ACC112 (cell line): ENCODE results near the gene NSF.
"Not testable (repeated sequence)": the region's sequence is repeated elsewhere in the genome, so short reads cannot be mapped to it uniquely, and the experiment has no call there.

Experiments used
- H2AFZ ChIP-seq: fragments of 200-600 bp; sonication (generic); one replicate; pipeline ENCODE4 v1.6.0; 2017; ENCODE audit warnings: antibody characterized with exemption, low read length; ENCODE audit not compliant: unreplicated experiment
- H3K27ac ChIP-seq: fragments of 200-600 bp; sonication (generic); 2 replicates; pipeline ENCODE4 v1.5.1; 2014; ENCODE audit warnings: low read depth, mild to moderate bottlenecking, antibody characterized with exemption, low read length, moderate library complexity
- H3K27me3 ChIP-seq: fragments of 200-600 bp; sonication (generic); 2 replicates; pipeline ENCODE4 v1.6.1; 2014; ENCODE audit warnings: mild to moderate bottlenecking, antibody characterized with exemption, low read length, moderate library complexity, mixed read lengths; ENCODE audit not compliant: insufficient read depth
- H3K36me3 ChIP-seq: fragments of 200-600 bp; sonication (generic); 2 replicates; pipeline ENCODE4 v1.6.1; 2016; ENCODE audit warnings: mild to moderate bottlenecking, antibody characterized with exemption, low read length, moderate library complexity, mixed read lengths; ENCODE audit not compliant: insufficient read depth
- H3K4me1 ChIP-seq: fragments of 200-600 bp; sonication (generic); one replicate; pipeline ENCODE4 v1.6.1; 2016; ENCODE audit warnings: low read length, mixed read lengths; ENCODE audit not compliant: insufficient read depth, unreplicated experiment, control insufficient read depth
- H3K4me3 ChIP-seq: fragments of 200-600 bp; sonication (generic); 2 replicates; pipeline ENCODE4 v1.5.1; 2014; ENCODE audit warnings: mild to moderate bottlenecking, low read depth, low read length
- H3K79me2 ChIP-seq: fragments of 200-600 bp; sonication (generic); one replicate; pipeline ENCODE4 v1.6.0; 2016; ENCODE audit warnings: low read length; ENCODE audit not compliant: control insufficient read depth, unreplicated experiment, insufficient read depth

The NSF gene

DNA sequence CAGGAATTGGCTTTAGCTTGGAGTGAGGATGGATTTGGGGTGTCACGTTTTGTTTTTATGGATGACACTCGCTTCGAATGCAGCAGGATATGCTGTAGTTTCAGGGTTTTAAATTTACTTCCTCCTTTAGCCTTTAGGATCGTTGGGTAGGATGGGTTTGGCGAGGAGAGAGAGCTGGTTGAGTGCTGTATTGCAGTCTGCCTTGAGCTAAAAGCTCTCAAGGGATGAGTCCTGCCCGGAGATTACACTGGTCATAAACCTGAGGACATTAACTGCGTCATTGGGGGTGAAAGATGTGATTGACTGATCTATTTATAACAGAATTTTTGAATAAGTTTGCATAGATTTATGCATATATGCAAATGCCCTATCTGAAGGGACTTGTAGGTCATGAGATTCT lies 863 bp downstream of the NSF start:
- H3K79me2 ChIP-seq, H3K36me3 ChIP-seq, H2AFZ ChIP-seq, H3K27me3 ChIP-seq, H3K4me3 ChIP-seq, H3K27ac ChIP-seq, H3K4me1 ChIP-seq: not testable (repeated sequence)

DNA sequence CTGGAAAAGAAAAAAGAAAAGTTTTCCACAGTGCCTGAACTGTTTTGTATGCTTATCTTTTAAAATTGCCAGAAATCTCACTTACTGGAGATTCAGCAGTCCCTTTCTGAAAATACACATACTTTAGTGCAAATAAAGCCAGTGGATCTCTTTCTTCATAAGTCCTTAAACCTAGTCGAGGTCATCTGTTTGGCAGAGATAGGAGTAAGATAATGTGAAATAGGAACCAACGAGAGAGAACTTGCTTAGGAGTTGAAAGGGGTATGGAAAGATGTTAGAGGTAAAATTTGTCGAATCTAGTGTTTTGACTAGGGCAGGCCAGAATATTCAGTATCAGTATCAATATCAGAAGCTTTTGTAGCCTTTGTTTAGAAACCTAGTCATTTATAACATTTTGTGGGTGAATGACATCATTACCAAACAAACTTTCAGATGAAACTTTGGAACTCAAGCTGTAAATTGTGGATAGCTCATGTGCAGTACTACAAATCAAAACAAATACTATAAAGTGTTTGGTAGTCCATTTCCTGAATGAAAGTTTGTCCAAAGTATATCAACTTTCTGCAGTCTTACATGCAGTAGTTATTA lies 8.0 kb downstream of the NSF start:
- H2AFZ ChIP-seq, H3K27me3 ChIP-seq, H3K79me2 ChIP-seq, H3K36me3 ChIP-seq, H3K4me3 ChIP-seq, H3K4me1 ChIP-seq, H3K27ac ChIP-seq: not testable (repeated sequence)

DNA sequence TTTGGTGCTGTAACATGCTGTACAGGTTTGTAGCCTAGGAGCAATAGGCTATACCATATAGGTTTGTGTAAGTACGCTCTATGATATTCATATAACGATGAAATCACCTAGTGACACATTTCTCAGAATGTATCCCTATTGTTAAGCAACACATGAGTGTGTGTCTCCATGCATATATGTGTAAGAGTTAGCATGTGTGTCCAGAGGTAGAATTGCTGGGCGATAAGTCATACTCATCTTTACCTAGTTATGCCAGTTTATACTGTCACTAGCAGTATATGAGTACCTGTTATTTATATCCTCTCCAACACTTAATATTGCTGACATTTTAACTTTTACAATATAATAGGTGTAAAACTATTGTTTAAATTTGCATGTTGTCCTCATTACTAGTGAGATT lies 10.3 kb downstream of the NSF start:
- H3K4me1 ChIP-seq, H2AFZ ChIP-seq, H3K79me2 ChIP-seq, H3K36me3 ChIP-seq, H3K27me3 ChIP-seq, H3K4me3 ChIP-seq, H3K27ac ChIP-seq: not testable (repeated sequence)

DNA sequence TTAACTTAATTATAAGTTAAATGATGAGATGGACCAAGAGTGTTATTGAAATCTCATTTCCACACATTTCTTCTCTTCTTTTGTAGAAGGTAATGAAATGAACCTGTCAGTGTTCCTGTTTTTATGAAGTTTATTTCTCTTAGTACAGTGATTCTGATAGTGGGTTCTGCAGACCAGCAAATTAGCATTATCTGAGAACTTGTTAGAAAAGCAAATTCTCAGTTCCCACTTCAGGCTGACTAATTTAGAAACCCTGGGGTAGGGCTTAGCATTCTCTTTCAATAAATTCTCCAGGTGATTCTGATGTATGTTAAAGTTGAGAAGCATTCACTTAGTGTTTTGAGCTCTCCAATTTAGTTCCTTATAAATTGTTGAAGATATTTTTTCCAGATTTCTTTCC lies 12.7 kb downstream of the NSF start:
- H3K36me3 ChIP-seq, H3K27ac ChIP-seq, H3K27me3 ChIP-seq, H3K4me3 ChIP-seq, H3K79me2 ChIP-seq, H3K4me1 ChIP-seq, H2AFZ ChIP-seq: not testable (repeated sequence)

DNA sequence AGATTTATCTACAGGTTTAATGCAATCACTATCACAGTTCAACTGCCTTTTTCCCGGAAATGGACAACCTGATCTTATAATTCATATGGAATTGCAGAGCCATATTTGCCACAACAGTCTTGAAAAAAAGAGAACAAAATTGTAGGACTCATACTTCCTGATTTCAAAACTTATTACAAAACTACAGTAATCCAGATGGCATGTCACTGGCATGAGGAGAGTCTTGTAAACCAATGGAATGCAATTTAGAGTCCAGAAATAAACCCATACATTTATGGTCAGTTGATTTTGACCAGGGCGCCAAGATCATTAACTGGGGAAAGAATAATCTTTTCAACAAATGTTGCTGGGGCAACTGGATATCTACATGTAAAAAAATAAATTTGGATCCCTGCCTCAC lies 20.8 kb downstream of the NSF start:
- H3K27ac ChIP-seq, H2AFZ ChIP-seq, H3K79me2 ChIP-seq, H3K36me3 ChIP-seq, H3K27me3 ChIP-seq, H3K4me3 ChIP-seq, H3K4me1 ChIP-seq: not testable (repeated sequence)

DNA sequence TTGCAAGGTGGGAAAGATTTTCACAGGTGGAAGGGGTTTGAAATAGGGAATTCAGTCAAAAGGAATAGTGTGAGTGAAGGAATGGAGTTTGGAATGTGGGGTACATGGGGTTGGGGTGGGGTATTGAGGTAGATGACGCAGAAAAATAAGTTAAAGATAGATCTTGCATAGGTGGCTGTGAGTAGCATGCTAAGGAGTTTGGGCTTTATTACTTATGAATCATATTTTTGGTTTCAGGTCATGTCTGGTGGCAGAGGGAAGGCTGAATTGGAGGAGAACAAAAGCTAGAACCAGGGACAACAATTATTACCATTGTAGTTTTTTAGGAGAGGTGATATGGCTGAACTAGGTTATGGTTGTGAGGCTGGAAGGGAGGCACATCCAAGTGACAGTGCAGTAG lies 23.4 kb downstream of the NSF start:
- H2AFZ ChIP-seq, H3K36me3 ChIP-seq, H3K27ac ChIP-seq, H3K27me3 ChIP-seq, H3K4me1 ChIP-seq, H3K79me2 ChIP-seq, H3K4me3 ChIP-seq: not testable (repeated sequence)

DNA sequence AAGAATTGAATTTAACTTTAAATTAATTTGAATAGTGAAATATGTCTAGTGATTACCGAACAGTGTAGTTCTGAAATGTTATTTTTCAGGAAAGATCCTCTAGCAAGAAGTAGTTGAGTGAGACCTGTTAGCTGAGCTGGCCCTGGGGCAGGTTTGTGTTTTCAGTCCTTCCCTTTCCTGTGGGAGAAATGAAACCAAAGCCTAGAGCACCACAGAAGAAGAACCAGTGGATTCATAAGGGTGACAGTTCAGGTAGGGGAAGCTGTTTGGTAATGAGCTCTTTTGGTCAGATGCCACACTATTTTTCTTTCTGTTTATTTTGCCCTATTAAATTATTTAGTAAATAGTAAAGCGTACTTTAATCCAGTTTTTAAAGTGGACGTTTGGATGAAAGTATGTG lies 26.7 kb downstream of the NSF start:
- H3K36me3 ChIP-seq, H3K4me1 ChIP-seq, H3K27me3 ChIP-seq, H3K79me2 ChIP-seq, H3K27ac ChIP-seq, H3K4me3 ChIP-seq, H2AFZ ChIP-seq: not testable (repeated sequence)

DNA sequence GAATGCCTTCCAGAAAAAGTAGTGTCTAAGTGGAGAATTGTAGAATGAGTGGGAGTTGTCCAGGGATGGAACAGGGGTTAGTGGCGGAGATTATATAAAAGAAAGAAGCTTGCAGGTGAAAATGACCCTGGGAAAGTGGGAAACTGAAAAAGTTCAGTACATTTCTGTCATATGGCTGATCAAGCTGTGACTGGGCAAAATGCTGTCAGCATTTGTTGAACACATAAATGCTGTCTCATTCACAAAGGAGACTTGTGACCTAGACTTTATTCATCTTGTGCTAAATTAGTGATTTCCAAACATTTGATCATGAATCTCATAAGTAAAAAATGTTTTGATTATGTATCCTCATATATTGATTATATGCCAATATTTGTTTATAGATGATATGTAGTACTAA lies 28.5 kb downstream of the NSF start:
- H3K27ac ChIP-seq, H3K79me2 ChIP-seq, H3K36me3 ChIP-seq, H3K27me3 ChIP-seq, H3K4me3 ChIP-seq, H2AFZ ChIP-seq, H3K4me1 ChIP-seq: not testable (repeated sequence)

DNA sequence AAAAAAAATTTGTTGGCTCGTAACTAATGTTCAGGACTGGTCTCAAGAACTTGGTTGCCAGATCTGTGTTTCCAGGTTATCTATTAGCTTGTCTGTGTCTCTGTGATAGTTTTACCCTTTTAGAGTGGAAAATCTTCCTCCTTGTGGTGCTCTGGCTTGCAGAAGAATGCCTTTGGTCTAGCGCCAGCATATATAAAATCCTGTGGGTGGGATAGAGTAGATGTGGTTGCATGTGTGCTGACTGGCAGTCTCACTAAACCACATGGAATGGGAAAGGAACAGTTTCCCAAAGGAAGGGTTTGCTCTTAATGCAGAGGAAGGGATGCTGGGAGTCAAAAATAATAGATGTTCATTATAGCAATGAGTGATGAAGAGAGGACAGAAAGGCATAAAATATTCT lies 33.3 kb downstream of the NSF start:
- not testable (repeated sequence) for H3K79me2 ChIP-seq, H3K36me3 ChIP-seq, H3K4me1 ChIP-seq, H3K4me3 ChIP-seq, H3K27me3 ChIP-seq, H3K27ac ChIP-seq, H2AFZ ChIP-seq

DNA sequence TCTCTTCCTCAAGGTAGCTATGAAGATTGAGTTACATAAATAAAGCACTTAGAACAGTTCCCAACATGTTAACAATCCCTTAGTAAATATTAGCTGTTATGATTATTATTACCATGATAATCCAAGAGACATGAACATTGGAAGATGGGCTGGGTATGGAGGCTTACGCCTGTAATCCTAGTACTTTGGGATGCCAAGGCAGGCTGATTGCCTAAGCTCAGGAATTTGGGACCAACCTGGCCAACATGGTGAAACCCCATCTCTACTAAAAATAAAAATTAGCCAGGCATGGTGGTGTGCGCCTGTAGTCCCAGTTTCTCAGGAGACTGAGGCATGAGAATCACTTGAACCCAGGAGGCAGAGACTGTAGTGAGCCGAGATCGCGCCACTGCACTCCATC lies 34.3 kb downstream of the NSF start:
- H3K36me3 ChIP-seq, H2AFZ ChIP-seq, H3K79me2 ChIP-seq, H3K4me1 ChIP-seq, H3K27me3 ChIP-seq, H3K4me3 ChIP-seq, H3K27ac ChIP-seq: not testable (repeated sequence)

DNA sequence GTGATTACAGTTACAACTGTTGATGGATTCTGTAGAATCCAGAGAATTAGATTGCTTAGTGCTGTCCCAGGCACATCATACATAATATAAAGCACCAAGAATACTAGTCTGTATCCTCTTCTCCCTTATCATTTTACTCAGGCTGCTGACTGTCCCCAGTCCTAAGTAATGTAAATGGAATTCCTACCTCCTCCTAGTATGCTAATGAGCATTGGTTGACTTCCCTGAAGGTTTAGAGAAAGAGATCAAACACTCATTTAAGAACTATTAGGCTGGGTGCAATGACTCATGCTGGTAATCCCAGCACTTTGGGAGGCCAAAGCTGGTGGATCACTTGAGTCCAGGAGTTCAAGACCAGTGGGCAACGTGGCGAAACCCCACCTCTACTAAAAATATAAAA lies 37.0 kb downstream of the NSF start:
- not testable (repeated sequence) for H3K36me3 ChIP-seq, H2AFZ ChIP-seq, H3K27me3 ChIP-seq, H3K27ac ChIP-seq, H3K4me1 ChIP-seq, H3K4me3 ChIP-seq, H3K79me2 ChIP-seq
